Right lobe of liver (tissue), 4 donors: ENCODE measurements around the gene ASPDH.
"Not testable (repeated sequence)": the region's sequence is repeated elsewhere in the genome, so short reads cannot be mapped to it uniquely, and the experiment has no call there.

Source experiments
- CTCF ChIP-seq, 4 donors: fragments of 200-600 bp in 3 of 4; fragments of 450-650 bp in 1 of 4; IDR thresholded peaks; one replicate each; pipeline versions ENCODE4 v1.5.1 to v1.8.0; 2016 to 2022; ENCODE audit warnings: antibody characterized with exemption in 4 of 4, mild to moderate bottlenecking in 2 of 4
- POLR2A ChIP-seq: fragments of 450-650 bp; IDR thresholded peaks from one replicate; pipeline ENCODE4 v1.6.1; 2017; ENCODE audit warnings: antibody characterized with exemption, mild to moderate bottlenecking
- donor health status: DM: no; HTN: no; CAD: no.
- donor health status: DM: no; HTN: no; CAD: no.
- donor health status: DM: no; HTN: yes; CAD: no.

DNA sequence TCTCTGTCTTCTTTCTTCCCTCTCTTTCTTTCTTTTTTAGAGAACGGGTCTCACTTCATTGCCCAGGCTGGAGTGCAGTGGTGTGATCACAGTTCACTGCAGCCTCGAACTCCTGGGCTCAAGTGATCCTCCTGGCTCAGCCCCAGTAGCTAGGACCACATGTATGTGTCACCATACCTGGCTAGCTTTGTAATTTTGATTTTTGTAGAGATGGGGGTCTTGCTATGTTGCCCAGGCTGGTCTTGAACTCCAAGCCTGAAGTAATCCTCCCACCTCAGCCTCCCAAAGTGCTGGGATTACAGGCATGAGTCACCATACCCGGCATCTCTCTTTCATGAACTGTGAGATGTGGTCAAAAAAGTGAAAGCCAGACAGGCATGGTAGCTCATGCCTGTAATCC lies 40.4 kb downstream of the ASPDH start:
- TF ChIP-seq POLR2A; CTCF (IDR thresholded peaks at IDR 0.05): not testable (repeated sequence)
